Adrenal gland (tissue), 5 donors: ENCODE results near the gene KCNJ1.

ENCODE experiments used
- CTCF ChIP-seq, 6 experiments: fragments of 450-650 bp in 4 of 6; fragments of 200-600 bp in 2 of 6; sonication (generic) in 1 of 6; IDR thresholded peaks; 1 replicate in 5 of 6; 2 replicates in 1 of 6; pipeline versions ENCODE4 v1.5.1 to v1.8.0; 2016 to 2021; ENCODE audit warnings: antibody characterized with exemption in 6 of 6, mild to moderate bottlenecking in 2 of 6, moderate library complexity in 1 of 6
- POLR2A ChIP-seq, 2 donors: fragments of 450-650 bp; IDR thresholded peaks; one replicate each; pipeline ENCODE4 v1.6.1; 2017; ENCODE audit warnings: antibody characterized with exemption in 2 of 2, mild to moderate bottlenecking in 2 of 2, moderate library complexity in 1 of 2
- donor health status: DM: no; HTN: no; CAD: no.

- TF ChIP-seq CTCF (IDR thresholded peaks at IDR 0.05) (no peak), POLR2A (IDR thresholded peaks at IDR 0.05) (no peak)
These were observed 5.0 kb upstream of the KCNJ1 start for GRCh38 chr11:128872094-128872493.
